Brain microvascular endothelial cell (primary cell): ENCODE results near the gene IDI1.
A peak's percentile ranks its signal among the peaks of the same experiment; 100 is the strongest.

ENCODE experiments used
- DNase-seq: peaks from one replicate; pipeline ENCODE4 v3.0.0-alpha.2; 2020
- H3K27ac ChIP-seq: fragments of 250-450 bp; sonication (Bioruptor Pico); 2 replicates; pipeline ENCODE4 v1.5.1; 2020; ENCODE audit warnings: mild to moderate bottlenecking, moderate library complexity
- H3K27me3 ChIP-seq: fragments of 250-450 bp; sonication (Bioruptor Pico); replicated peaks from 2 replicates; pipeline ENCODE4 v1.5.1; 2020; ENCODE audit warnings: mild to moderate bottlenecking
- H3K36me3 ChIP-seq: fragments of 250-450 bp; sonication (Bioruptor Pico); replicated peaks from 2 replicates; pipeline ENCODE4 v1.5.1; 2020; ENCODE audit warnings: mild to moderate bottlenecking
- H3K4me3 ChIP-seq: 2 replicates; pipeline ENCODE4 v1.5.1; 2011; ENCODE audit warnings: low read depth, mild to moderate bottlenecking, control low read depth, low read length, moderate library complexity
- in situ Hi-C: cut with HindIII; loops from 2 replicates; pipeline ENCODE4 v1.10.0; 2017; ENCODE audit warnings: low sequenced_read_pairs, low pct_ligation_motif_present
- TF ChIP-seq, protein P1 (sequence below): IDR thresholded peaks from 2 replicates; pipeline ENCODE4 v1.5.1; 2011; ENCODE audit warnings: low read depth, mild to moderate bottlenecking, moderate library complexity, low read length, control low read depth, inconsistent platforms; ENCODE audit errors: missing control alignments

The IDI1 gene

DNA sequence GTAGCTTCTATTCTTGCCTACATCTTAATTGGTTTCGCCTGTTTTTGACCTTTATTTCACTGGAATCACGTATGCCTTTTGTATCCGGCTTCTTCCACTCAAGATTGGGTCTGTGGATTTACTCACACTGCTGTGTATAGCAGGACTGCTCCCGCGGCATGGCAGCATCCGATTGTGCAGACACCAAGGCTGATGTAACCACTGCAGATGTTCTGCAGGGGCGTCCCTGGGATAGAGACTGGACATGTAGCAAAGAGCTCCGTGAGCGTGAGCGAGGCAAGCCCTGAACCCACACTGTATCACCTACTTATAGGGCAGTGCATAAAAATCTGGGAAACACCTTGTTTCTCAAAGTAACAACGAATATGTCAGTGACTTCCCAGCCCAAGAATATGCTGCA, 11.8 kb downstream of the IDI1 start:
- TF ChIP-seq, protein P1, sequence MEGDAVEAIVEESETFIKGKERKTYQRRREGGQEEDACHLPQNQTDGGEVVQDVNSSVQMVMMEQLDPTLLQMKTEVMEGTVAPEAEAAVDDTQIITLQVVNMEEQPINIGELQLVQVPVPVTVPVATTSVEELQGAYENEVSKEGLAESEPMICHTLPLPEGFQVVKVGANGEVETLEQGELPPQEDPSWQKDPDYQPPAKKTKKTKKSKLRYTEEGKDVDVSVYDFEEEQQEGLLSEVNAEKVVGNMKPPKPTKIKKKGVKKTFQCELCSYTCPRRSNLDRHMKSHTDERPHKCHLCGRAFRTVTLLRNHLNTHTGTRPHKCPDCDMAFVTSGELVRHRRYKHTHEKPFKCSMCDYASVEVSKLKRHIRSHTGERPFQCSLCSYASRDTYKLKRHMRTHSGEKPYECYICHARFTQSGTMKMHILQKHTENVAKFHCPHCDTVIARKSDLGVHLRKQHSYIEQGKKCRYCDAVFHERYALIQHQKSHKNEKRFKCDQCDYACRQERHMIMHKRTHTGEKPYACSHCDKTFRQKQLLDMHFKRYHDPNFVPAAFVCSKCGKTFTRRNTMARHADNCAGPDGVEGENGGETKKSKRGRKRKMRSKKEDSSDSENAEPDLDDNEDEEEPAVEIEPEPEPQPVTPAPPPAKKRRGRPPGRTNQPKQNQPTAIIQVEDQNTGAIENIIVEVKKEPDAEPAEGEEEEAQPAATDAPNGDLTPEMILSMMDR = no peak
- H3K36me3 ChIP-seq = peaks cover 22% of the 10 kb centered on the region
- in situ Hi-C loops = no loop called here

DNA sequence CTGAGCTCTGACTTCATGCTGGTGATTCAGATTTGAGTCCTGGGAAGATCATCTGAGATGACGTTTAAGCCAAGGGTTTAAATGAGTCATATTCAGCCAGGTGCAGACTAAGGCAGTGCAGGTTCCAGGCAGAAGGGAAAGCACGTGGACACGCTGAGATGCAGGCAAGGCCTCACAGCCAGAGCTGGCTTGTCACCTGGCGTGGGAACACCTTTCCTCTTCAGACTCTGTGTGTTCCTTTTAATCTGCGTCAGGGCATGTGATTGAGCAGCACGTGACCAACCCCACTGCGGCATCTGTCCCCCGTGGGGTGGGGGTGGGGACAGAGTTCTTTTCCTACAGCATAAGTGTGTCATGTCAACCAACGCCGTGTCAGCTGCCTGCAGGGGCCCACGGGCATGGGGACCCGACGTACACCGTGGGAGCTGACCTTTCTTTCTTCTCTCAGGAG, 12.6 kb downstream of the IDI1 start:
- H3K4me3 ChIP-seq = no peak overlapping the region
- no peaks in the 10 kb centered on the region for H3K27me3 ChIP-seq
- TF ChIP-seq, protein P1 = no peak
- in situ Hi-C loops = no loop called here
- peak; percentile 35 for DNase-seq
- peaks cover 17% of the 10 kb centered on the region for H3K36me3 ChIP-seq
- H3K27ac ChIP-seq = no peak overlapping the region

More for the DNA sequence above, 11.8 kb downstream of the IDI1 start:
- Histone ChIP-seq H3K4me3 (no peak overlapping the region), H3K27me3 (no peaks in the 10 kb centered on the region), H3K27ac (no peak overlapping the region)
- no peak for DNase-seq

DNA sequence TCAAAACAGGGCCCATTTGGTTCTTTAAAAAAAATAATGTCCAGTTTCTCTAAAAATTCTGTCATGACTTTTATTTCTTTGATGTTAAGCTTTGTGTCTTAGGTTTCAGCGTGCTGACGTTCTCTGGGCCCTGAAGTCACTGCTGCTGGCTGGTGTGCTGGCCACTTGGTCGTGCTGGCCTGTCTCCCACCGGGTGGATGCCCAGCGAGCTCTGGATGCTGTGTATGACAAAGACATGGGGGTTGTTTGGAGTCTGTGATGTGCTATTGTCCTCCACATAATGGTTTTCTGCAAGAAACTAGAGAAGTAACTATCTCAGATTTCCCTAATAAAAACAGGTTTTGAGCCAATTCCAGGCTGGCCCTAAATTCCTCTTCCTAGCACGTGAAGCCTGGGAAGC, 13.7 kb downstream of the IDI1 start:
- no peaks in the 10 kb centered on the region for H3K27me3 ChIP-seq
- no peak for DNase-seq
- H3K36me3 ChIP-seq = peaks cover 7% of the 10 kb centered on the region
- no peak overlapping the region for H3K4me3 ChIP-seq
- TF ChIP-seq, protein P1 = no peak
- in situ Hi-C loops = no loop called here
- H3K27ac ChIP-seq = no peak overlapping the region

DNA sequence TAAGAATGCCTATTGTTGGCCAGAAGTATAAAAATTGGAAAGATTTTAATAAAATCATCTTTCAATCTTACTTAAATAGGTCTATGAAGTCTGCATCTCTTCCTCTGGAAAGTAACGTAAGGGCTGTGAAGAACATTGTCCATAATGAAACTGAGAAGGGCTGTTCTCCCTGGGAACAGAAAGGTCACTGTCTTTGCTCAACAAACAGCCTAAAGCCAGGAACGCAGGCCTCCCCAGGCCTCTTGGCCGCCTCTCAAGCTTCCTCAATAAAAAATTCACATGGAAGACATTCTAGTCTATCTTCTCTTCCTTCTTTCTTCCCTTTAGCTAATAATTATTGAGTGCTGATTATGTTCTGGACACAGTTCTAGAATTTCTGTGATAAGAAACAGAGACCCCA, 14.2 kb downstream of the IDI1 start:
- in situ Hi-C loops = no loop called here
- TF ChIP-seq, protein P1 = no peak
- no peak for DNase-seq
- Histone ChIP-seq H3K36me3 (peaks cover 5% of the 10 kb centered on the region), H3K4me3 (no peak overlapping the region), H3K27ac (no peak overlapping the region), H3K27me3 (no peaks in the 10 kb centered on the region)

DNA sequence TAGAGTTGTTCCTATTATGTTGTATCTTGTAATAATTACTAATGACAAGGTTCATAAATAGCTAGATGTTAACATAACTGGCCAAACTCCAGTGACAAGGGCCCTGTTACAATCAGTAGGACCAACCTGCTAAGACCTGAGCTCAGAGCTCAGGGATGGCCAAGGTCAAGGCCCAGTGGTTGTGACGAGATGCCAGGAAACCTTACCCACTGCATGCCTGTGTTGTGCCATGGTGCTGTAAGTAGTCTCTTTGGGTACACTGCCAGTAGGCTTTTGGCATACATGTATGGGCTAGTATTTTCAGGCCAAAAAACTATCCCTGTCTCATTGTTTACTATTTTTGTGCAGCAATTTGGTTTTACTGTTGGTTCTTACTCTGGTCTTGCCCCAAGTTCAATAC, 15.3 kb downstream of the IDI1 start:
- Histone ChIP-seq H3K27ac (no peak overlapping the region), H3K27me3 (no peaks in the 10 kb centered on the region), H3K4me3 (no peak overlapping the region), H3K36me3 (no peaks in the 10 kb centered on the region)
- in situ Hi-C loops = no loop called here
- TF ChIP-seq, protein P1 = no peak
- no peak for DNase-seq

DNA sequence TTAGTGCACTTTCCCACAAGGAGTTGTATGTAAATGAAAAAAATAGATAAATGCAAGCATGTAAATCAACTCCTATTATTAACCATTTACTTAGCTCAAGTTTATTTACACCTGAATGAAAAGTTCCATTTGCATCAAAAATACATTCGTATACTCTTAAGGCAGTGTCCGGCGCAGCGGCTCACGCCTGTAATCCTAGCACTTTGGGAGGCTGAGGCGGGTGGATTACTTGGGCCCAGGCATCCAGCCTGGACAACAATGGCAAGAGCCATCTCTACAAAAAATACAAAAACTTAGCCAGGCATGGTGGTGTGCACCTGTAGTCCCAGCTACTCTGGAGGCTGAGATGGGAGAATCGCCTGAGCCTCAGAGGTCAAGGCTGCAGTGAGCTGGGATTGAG, 19.1 kb downstream of the IDI1 start:
- no peak for DNase-seq
- TF ChIP-seq, protein P1 = no peak
- no peaks in the 10 kb centered on the region for H3K36me3 ChIP-seq
- no peaks in the 10 kb centered on the region for H3K27me3 ChIP-seq
- in situ Hi-C loops = no loop called here
- H3K4me3 ChIP-seq = no peak overlapping the region
- H3K27ac ChIP-seq = no peak overlapping the region
